IMR-90 (cell line): ENCODE results near the gene LGALS9. TPM values are rescaled to one million over a fixed set of nuclear protein-coding genes. Genes with fewer than 3 reads are reported as not detected.

Source experiments
- ATAC-seq: fragments of 200-7000 bp; cut with Tn5 transposase; 2 replicates; pipeline ENCODE4 v1.9.1; 2020; ENCODE audit warnings: low read depth, mild to moderate bottlenecking, moderate library complexity
- BruUV-seq: library from RNA; stranded (reverse); fragments of 400-500 nt; replicated peaks from 2 replicates; lab custom pipeline; 2021; lab: Mats Ljungman, UMichigan
- CTCF ChIA-PET: fragments of 300-600 bp; formaldehyde crosslinking; extraction: SDS; loops from one replicate; lab custom pipeline; 2021; ENCODE audit warnings: antibody characterized with exemption; lab: Yijun Ruan, JAX
- POLR2A ChIA-PET: fragments of 300-600 bp; sonication (Branson Sonifier 250); formaldehyde crosslinking; loops from one replicate; lab custom pipeline; 2022; ENCODE audit warnings: antibody characterized with exemption; ENCODE audit not compliant: unreplicated experiment; lab: Charles Lee
- DNase-seq: peaks from one replicate; pipeline ENCODE4 v3.0.0; 2013
- H2AFZ ChIP-seq: replicated peaks from 2 replicates; pipeline ENCODE3; 2013; ENCODE audit warnings: low read length, mild to moderate bottlenecking; ENCODE audit not compliant: poor library complexity
- H2AK5ac ChIP-seq: 2 replicates; pipeline ENCODE4 v1.6.1; 2013; ENCODE audit warnings: low read depth, low read length, inconsistent platforms
- H2AK9ac ChIP-seq: replicated peaks from 2 replicates; pipeline ENCODE3; 2013; ENCODE audit warnings: mild to moderate bottlenecking, low read depth, low read length, moderate library complexity; ENCODE audit not compliant: poor library complexity
- H2BK120ac ChIP-seq: 2 replicates; pipeline ENCODE4 v1.6.1; 2013; ENCODE audit warnings: low read depth, low read length, inconsistent platforms
- H2BK15ac ChIP-seq: 3 replicates; pipeline ENCODE4 v1.6.1; 2013; ENCODE audit warnings: low read depth, low read length, inconsistent platforms
- H2BK20ac ChIP-seq: 2 replicates; pipeline ENCODE4 v1.6.1; 2013; ENCODE audit warnings: low read depth, mild to moderate bottlenecking, inconsistent platforms, low read length, moderate library complexity
- H2BK5ac ChIP-seq: 2 replicates; pipeline ENCODE4 v1.6.1; 2013; ENCODE audit warnings: mild to moderate bottlenecking, low read depth, low read length, inconsistent platforms; ENCODE audit not compliant: poor library complexity, severe bottlenecking
- H3K14ac ChIP-seq: replicated peaks from 2 replicates; pipeline ENCODE4 v1.6.1; 2013; ENCODE audit warnings: low read depth, low read length, inconsistent platforms
- H3K18ac ChIP-seq: 2 replicates; pipeline ENCODE4 v1.6.1; 2013; ENCODE audit warnings: low read depth, low read length, control low read depth
- H3K23ac ChIP-seq: 2 replicates; pipeline ENCODE4 v1.6.1; 2013; ENCODE audit warnings: low read depth, low read length, inconsistent platforms
- H3K27ac ChIP-seq: 2 replicates; pipeline ENCODE4 v1.5.1; 2013; ENCODE audit warnings: mild to moderate bottlenecking, control low read depth, low read length; ENCODE audit not compliant: insufficient read depth
- H3K27me3 ChIP-seq: 2 replicates; pipeline ENCODE4 v1.6.1; 2013; ENCODE audit warnings: low read length; ENCODE audit not compliant: control insufficient read depth, insufficient read depth
- H3K36me3 ChIP-seq: 2 replicates; pipeline ENCODE4 v1.6.1; 2013; ENCODE audit warnings: low read length, mixed read lengths; ENCODE audit not compliant: control insufficient read depth, insufficient read depth
- H3K4ac ChIP-seq: 2 replicates; pipeline ENCODE4 v1.6.1; 2013; ENCODE audit warnings: low read depth, low read length, inconsistent platforms
- H3K4me1 ChIP-seq: 2 replicates; pipeline ENCODE4 v1.6.1; 2013; ENCODE audit warnings: low read length, mixed read lengths; ENCODE audit not compliant: control insufficient read depth, insufficient read depth
- H3K4me2 ChIP-seq: 2 replicates; pipeline ENCODE4 v1.6.1; 2013; ENCODE audit warnings: low read depth, mild to moderate bottlenecking, control low read depth, low read length, moderate library complexity
- H3K4me3 ChIP-seq: 2 replicates; pipeline ENCODE4 v1.5.1; 2013; ENCODE audit warnings: low read depth, mild to moderate bottlenecking, control low read depth, low read length, moderate library complexity; ENCODE audit not compliant: insufficient read depth
- H3K56ac ChIP-seq: 2 replicates; pipeline ENCODE4 v1.6.1; 2013; ENCODE audit warnings: low read length, inconsistent platforms; ENCODE audit not compliant: insufficient read depth; ENCODE audit errors: extremely low read depth
- H3K79me1 ChIP-seq, 2 experiments: 2 replicates each; pipeline ENCODE4 v1.6.1; 2013; ENCODE audit warnings: low read length in 2 of 2, inconsistent platforms in 1 of 2, low read depth in 1 of 2
- H3K9ac ChIP-seq: 2 replicates; pipeline ENCODE4 v1.6.1; 2013; ENCODE audit warnings: low read depth, low read length, control low read depth
- H3K9me1 ChIP-seq: 2 replicates; pipeline ENCODE4 v1.6.1; 2013; ENCODE audit warnings: low read length, inconsistent platforms; ENCODE audit not compliant: insufficient read depth
- H3K9me3 ChIP-seq: 2 replicates; pipeline ENCODE4 v1.6.1; 2013; ENCODE audit warnings: low read length; ENCODE audit not compliant: control insufficient read depth, insufficient read depth
- H4K20me1 ChIP-seq: 2 replicates; pipeline ENCODE4 v1.6.1; 2013; ENCODE audit warnings: low read length, inconsistent platforms; ENCODE audit not compliant: insufficient read depth
- H4K5ac ChIP-seq: 2 replicates; pipeline ENCODE4 v1.6.1; 2013; ENCODE audit warnings: mild to moderate bottlenecking, low read depth, low read length, control low read depth
- H4K8ac ChIP-seq, 2 experiments: 2 replicates each; pipeline ENCODE4 v1.6.1; 2013; ENCODE audit warnings: low read depth in 2 of 2, low read length in 2 of 2, control low read depth in 1 of 2, inconsistent platforms in 1 of 2
- H4K91ac ChIP-seq: 2 replicates; pipeline ENCODE4 v1.6.1; 2013; ENCODE audit warnings: low read depth, low read length, inconsistent platforms; ENCODE audit not compliant: insufficient read depth
- POLR2A ChIP-seq: IDR thresholded peaks from 2 replicates; pipeline ENCODE4 v1.6.1; 2012; ENCODE audit warnings: mild to moderate bottlenecking, low read depth, low read length
- USF2 ChIP-seq: fragments of 150-350 bp; IDR thresholded peaks from 2 replicates; pipeline ENCODE4 v1.6.1; 2017; ENCODE audit warnings: mild to moderate bottlenecking, antibody characterized with exemption, low read length, low read depth
- WGBS, 2 experiments: methylation state at CpG; one replicate each; pipeline versions ENCODE4 v1.1.5 to v1.1.7; 2013; ENCODE audit warnings: missing lambda C conversion rate in 2 of 2; ENCODE audit not compliant: insufficient read length in 1 of 2; ENCODE audit errors: extremely low coverage in 2 of 2; 5-methylcytosine and 5-hydroxymethylcytosine counted together
- dilution Hi-C: fragments of 300-500 bp; cut with HindIII; formaldehyde crosslinking; loops from one replicate; pipeline ENCODE4 v1.14.3; 2018; ENCODE audit warnings: low sequenced_read_pairs; ENCODE audit not compliant: unreplicated experiment
- in situ Hi-C: fragments of 300-500 bp; cut with MboI; formaldehyde crosslinking; loops from 3 replicates; pipeline ENCODE4 v1.14.3; 2019; ENCODE audit warnings: low sequenced_read_pairs, inconsistent platforms, mixed read lengths
- intact Hi-C: fragments of 100-400 bp; cut with micrococcal nuclease; formaldehyde crosslinking; loops from 2 replicates; pipeline ENCODE4 v1.10.0; 2022
- polyA plus RNA-seq, 3 experiments: library from polyadenylated mRNA; depleted of rRNA; stranded (reverse); fragments of >200 nt; gene quantifications; 2 replicates each; pipeline ENCODE4 v1.2.3, GENCODE V29; 2012; ENCODE audit warnings: low replicate concordance in 1 of 3
- total RNA-seq: library from RNA; depleted of rRNA; stranded (reverse); fragments of >200 nt; gene quantifications from 2 replicates; pipeline ENCODE4 v1.2.3, GENCODE V29; 2012

The LGALS9 gene
- total and polyA plus RNA-seq, 2 of the 4 experiments (the other 2 are of a cell fraction), result 0.54 to 2.5 TPM

GRCh38 chr17:27616414-27616813 lies 14.6 kb upstream of the LGALS9 start:
- Histone ChIP-seq H4K91ac (no peak overlapping the region), H3K14ac (no peak overlapping the region), H3K36me3 (peaks cover 73% of the 10 kb centered on the region), H3K18ac (no peak overlapping the region), H4K8ac (no peak overlapping the region), H2BK5ac (no peak overlapping the region), H2AFZ (no peak overlapping the region), H3K79me1 (no peaks in the 10 kb centered on the region), H3K4ac (no peak overlapping the region), H2AK5ac (no peak overlapping the region), H3K9me3 (no peaks in the 10 kb centered on the region), H4K20me1 (no peaks in the 10 kb centered on the region), H3K4me1 (peaks cover 2% of the 10 kb centered on the region; the same call in 1 of the 2 replicates), H3K23ac (no peak overlapping the region), H2BK20ac (no peak overlapping the region), H3K56ac (no peak overlapping the region), H2AK9ac (no peak overlapping the region), H3K27me3 (no peaks in the 10 kb centered on the region), H3K4me2 (no peak overlapping the region), H3K4me3 (no peak overlapping the region), H4K5ac (no peak overlapping the region), H3K9me1 (no peaks in the 10 kb centered on the region), H2BK15ac (no peak overlapping the region), H3K27ac (no peak overlapping the region), H3K9ac (no peak overlapping the region), H2BK120ac (no peak overlapping the region)
- ChIA-PET POLR2A (no interaction called here), CTCF (interaction anchor here (0.8 kb wide), 1 partner anchor 38 kb away, joined by 3 read pairs; no protein-coding TSS in a partner anchor)
- BruUV-seq, result no TSS peak
- in situ Hi-C loops (no loop called here), dilution Hi-C loops (no loop called here), intact Hi-C loops (no loop called here)
- TF ChIP-seq POLR2A, result no peak
- TF ChIP-seq USF2, result no peak
- ATAC-seq, result no peak
- 90% methylated on average over 2 of the region's 4 CpGs; no CpG with 5 or more reads in 1 of the 2 experiments for WGBS, 2 experiments
- DNase-seq, result no peak
